ENCODE measurements around the gene PLA2G2D. TPM values are rescaled to one million over a fixed set of nuclear protein-coding genes. Genes with fewer than 3 reads are reported as not detected.

Gene PLA2G2D
- total and polyA plus RNA-seq, 2 experiments from 2014 or later, result not detected

GRCh38 chr1:20090119-20090518, 29.2 kb downstream of the PLA2G2D start:
- TF ChIP-seq ETS1 (IDR thresholded peaks at IDR 0.05), result no peak
- TF ChIP-seq POLR2AphosphoS5 (IDR thresholded peaks at IDR 0.05; ENCODE audit: low read depth), result no peak
- TF ChIP-seq REST (IDR thresholded peaks at IDR 0.05; ENCODE audit: unreplicated experiment), result no peak
- no peak for TF ChIP-seq EZH2 (IDR thresholded peaks at IDR 0.05; ENCODE audit: low read depth, unreplicated experiment)
- no peak for TF ChIP-seq NANOG (IDR thresholded peaks at IDR 0.05; ENCODE audit: borderline replicate concordance)
- TF ChIP-seq ZNF462 (CRISPR knock-in tag; IDR thresholded peaks at IDR 0.05), result no peak
- no peak for TF ChIP-seq STAT1 (IDR thresholded peaks at IDR 0.05; ENCODE audit: unreplicated experiment)
- no peak for TF ChIP-seq ZNF114 (CRISPR knock-in tag; IDR thresholded peaks at IDR 0.05)
- TF ChIP-seq EZH2phosphoT487 (IDR thresholded peaks at IDR 0.05; ENCODE audit: unreplicated experiment), result no peak
- TF ChIP-seq CREB1 (CRISPR knock-in tag; IDR thresholded peaks at IDR 0.05; ENCODE audit: low read depth), result no peak
- Mint-ChIP-seq H3K9me3 (peaks cover 37% of the 10 kb centered on the region), H3K4me3 (no peak overlapping the region), H3K27me3 (ENCODE audit: insufficient read depth, low read depth, poor library complexity) (no peaks in the 10 kb centered on the region), H3K4me1 (peaks cover 3% of the 10 kb centered on the region; the same call in 2 of the 3 replicates), H3K27ac (no peak overlapping the region), H3K36me3 (ENCODE audit: low read depth) (peaks cover 9% of the 10 kb centered on the region)
- Histone ChIP-seq H2AFZ (no peak overlapping the region; the same call in 1 of the 2 replicates), H3K36me3 (ENCODE audit: insufficient read depth) (no peaks in the 10 kb centered on the region), H3K79me2 (replicated peaks; ENCODE audit: insufficient read depth) (no peaks in the 10 kb centered on the region), H3K27me3 (ENCODE audit: insufficient read depth) (no peaks in the 10 kb centered on the region), H3K4me3 (no peak overlapping the region), H4K20me1 (replicated peaks; ENCODE audit: insufficient read depth) (no peaks in the 10 kb centered on the region), H3K4me2 (no peak overlapping the region), H3K27ac (ENCODE audit: low read depth) (no peak overlapping the region), H3K9me2 (ENCODE audit: insufficient read depth) (no peaks in the 10 kb centered on the region), H3F3A (replicated peaks; ENCODE audit: low read depth) (no peaks in the 10 kb centered on the region), H3K4me1 (ENCODE audit: insufficient read depth) (no peaks in the 10 kb centered on the region)
- ATAC-seq (no peak), DNase-seq (ENCODE audit: low spot score) (no peak)

Data from GM23338 (cell line).